Cardiac septum (tissue), 1 donor: Measurements from ENCODE around the gene CNBD2. TPM values are rescaled to one million over a fixed set of nuclear protein-coding genes. Genes with fewer than 3 reads are reported as not detected.
"Not testable (repeated sequence)": the region's sequence is repeated elsewhere in the genome, so short reads cannot be mapped to it uniquely, and the experiment has no call there.

ENCODE experiments used
- DNase-seq: peaks from one replicate; pipeline ENCODE4 v3.0.0-alpha.2; 2020; ENCODE audit warnings: low spot score
- intact Hi-C: fragments of 100-400 bp; cut with DNase I; formaldehyde crosslinking; loops from one replicate; pipeline ENCODE4 v1.14.0; 2022
- long read RNA-seq: library from polyadenylated mRNA; unstranded; transcript quantifications from one replicate; pipeline ENCODE4 v2.0.0, GENCODE V29; 2021
- total RNA-seq: library from RNA; stranded (reverse); fragmentation: NEBNext Ultra II Directional; extraction: Animal tissue kit (Norgen Biotek cat#: 25700); gene quantifications from one replicate; pipeline ENCODE4 v1.2.1, GENCODE V29; 2021
- donor health status: DM: no; HTN: no; CAD: no.

CNBD2 gene
- 3.1 TPM for total RNA-seq
- long read RNA-seq, partial matches to known transcripts, result 1 of 2 reads
- long read RNA-seq, other reads (novel, unspliced or antisense), result 0 of 2 reads

GRCh38 chr20:35967979-35968640 lies at the start of gene CNBD2:
Gene CNBD2, plus strand, starts transcription at chr20:35968590. Its CDS starts 173 bp downstream, at chr20:35968763.
- no peak for DNase-seq
- intact Hi-C loops, result no loop called here

DNA sequence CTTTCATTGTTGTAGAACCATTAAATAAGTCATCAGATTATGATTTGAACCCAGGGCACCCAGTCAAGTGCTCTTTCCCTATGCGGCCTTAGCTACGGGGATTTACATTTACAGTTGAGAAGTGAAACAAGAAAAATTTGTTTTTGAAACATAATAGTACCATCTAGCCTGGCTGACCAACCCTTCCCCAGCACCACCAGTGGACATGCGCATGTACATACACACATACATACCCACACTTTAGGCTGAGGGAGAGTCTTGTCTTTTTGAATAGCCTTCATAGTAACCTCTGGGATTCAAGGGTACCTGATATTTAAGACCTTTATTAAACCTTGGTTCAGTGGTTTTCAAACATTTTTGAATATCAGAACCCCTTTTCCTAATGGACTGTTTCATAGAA lies 47.9 kb upstream of the CNBD2 start:
- intact Hi-C loops, result no loop called here
- DNase-seq, result no peak

- intact Hi-C loops, result no loop called here
- no peak for DNase-seq
Observed at GRCh38 chr20:35929301-35929700, 39.1 kb upstream of the CNBD2 start.

DNA sequence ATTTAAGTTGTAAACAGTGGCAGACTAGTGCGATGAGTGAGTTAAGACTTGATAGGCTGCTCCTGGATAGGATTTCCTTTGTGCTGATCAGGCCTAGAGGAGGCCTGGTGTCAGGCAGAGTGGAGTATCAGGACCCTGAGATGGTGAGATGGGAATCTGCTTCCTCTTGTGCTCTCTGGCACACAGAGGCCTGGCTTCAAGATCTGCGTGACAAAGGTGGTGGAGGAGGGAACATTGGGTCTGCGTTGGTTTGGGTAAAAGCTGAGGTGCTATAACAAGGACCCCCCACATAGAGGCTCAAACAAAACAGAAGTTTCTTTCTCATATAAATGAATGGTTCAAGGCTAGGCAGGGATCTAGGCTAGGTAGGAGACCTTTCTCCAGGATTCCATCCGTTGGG lies 34.3 kb upstream of the CNBD2 start:
- DNase-seq, result no peak
- intact Hi-C loops, result no loop called here

DNA sequence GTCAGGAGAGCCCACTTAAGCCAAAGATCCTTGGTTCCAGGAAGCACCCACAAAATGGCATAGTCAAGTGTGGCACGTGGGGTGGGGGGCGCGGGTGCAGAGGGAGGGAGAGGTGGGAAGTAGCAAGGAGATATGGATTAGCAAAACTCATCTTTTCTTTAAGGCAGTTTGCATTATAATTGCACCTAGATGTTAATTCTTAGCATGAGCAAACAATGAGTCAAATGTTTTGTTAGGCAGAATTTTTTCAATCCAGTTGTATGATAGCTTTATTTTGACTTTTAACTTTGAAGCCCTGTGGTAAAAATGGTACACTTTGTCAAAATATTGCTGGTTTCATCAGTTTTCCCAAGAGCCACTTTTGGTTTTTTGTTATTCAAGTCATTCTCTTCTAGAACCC lies 29.1 kb upstream of the CNBD2 start:
- intact Hi-C loops, result no loop called here
- no peak for DNase-seq

- intact Hi-C loops, result no loop called here
- no peak for DNase-seq
Observed at GRCh38 chr20:35941620-35942019, 26.8 kb upstream of the CNBD2 start.

DNA sequence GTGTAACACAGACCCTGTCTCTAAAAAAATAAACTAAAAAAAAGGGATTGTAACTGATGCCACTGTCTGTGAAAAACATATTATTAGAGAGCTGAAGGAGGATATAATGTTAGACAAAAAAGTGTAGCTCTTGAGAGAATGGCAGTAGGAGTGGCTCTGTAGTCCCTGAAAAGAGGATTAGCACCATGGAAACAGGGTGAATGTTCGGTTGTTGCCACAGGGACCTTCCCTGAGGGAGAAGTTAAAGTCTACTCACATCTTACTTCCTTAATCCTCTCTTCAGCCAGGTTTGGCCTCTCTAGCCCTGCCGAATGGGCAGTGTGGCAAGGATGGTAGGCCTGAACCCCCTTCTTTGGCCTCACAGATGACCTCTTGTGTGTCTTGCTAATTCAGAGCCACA lies 26.1 kb upstream of the CNBD2 start:
- intact Hi-C loops, result no loop called here
- no peak for DNase-seq

DNA sequence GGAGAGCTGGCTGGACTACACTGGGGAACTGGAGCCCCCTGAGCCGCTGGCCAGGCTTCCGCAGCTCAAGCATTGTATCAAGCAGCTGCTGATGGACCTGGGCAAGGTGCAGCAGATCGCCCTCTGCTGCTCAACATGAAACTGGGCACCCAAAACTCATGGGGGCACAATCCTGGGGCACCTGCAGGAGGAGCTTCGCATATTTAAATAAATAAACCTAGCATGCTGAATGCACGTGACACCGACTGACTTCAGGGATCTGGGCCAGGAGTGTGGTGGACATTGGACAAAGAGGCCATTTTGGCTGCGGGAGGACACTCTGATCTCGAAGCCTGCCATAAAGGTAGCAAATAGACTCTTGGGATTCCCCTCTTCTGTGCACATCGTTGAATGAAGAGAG lies 20.9 kb upstream of the CNBD2 start:
- intact Hi-C loops, result no loop called here
- DNase-seq, result no peak

DNA sequence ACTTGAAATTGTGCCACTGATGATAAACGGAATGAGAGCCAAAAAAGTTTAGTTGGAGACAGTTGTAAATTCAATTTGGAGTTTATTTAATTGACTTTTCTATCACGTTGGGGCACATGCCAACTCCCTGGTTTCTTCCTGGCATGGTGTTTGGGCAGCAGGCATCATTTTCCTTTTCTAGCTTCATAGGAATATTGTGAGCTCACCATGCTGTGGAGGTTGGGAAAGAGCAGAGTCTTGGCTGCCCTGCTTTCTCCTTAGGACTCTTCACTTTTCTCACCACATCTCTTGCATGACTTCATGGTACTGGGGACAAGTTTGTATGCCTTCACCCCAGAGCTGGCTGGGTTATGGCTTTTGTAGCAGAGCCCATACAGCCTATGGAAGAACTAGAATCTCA lies 20.5 kb upstream of the CNBD2 start:
- intact Hi-C loops, result no loop called here
- no peak for DNase-seq

- intact Hi-C loops, result loop anchor here (10.0 kb wide), 1 partner anchor 175 kb away; the partner anchor contains the start of gene PHF20
- DNase-seq, result no peak
Observed at GRCh38 chr20:35950093-35950492, 18.3 kb upstream of the CNBD2 start.

DNA sequence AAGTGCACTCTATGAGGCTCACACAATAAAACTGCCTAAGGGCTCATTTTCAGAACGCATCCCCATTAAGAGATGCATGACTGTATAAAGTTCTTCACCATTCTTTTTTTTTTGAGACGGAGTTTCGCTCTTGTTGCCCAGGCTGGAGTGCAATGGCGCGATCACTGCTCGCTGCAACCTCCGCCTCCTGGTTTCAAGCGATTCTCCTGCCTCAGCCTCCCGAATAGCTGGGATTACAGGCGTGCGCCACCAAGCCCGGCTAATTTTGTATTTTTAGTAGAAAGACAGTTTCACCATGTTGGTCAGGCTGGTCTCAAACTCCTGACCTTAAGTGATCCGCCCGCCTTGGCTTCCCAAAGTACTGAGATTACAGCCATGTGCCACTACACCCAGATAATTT lies 16.3 kb upstream of the CNBD2 start:
- intact Hi-C loops, result loop anchor here (10.0 kb wide), 1 partner anchor 177 kb away; the partner anchor contains the start of gene PHF20

GRCh38 chr20:35952480-35953386 lies 15.7 kb upstream of the CNBD2 start:
- DNase-seq, result no peak
- intact Hi-C loops, result loop anchor here (10.0 kb wide), 1 partner anchor 178 kb away; the partner anchor contains the start of gene PHF20

More for the DNA sequence above, 16.3 kb upstream of the CNBD2 start:
- not testable (repeated sequence) for DNase-seq

- DNase-seq, result peak; percentile 78
- intact Hi-C loops, result loop anchor here (10.0 kb wide), 1 partner anchor 179 kb away; the partner anchor contains the start of gene PHF20
Observed at GRCh38 chr20:35953387-35954199, 14.8 kb upstream of the CNBD2 start.

DNA sequence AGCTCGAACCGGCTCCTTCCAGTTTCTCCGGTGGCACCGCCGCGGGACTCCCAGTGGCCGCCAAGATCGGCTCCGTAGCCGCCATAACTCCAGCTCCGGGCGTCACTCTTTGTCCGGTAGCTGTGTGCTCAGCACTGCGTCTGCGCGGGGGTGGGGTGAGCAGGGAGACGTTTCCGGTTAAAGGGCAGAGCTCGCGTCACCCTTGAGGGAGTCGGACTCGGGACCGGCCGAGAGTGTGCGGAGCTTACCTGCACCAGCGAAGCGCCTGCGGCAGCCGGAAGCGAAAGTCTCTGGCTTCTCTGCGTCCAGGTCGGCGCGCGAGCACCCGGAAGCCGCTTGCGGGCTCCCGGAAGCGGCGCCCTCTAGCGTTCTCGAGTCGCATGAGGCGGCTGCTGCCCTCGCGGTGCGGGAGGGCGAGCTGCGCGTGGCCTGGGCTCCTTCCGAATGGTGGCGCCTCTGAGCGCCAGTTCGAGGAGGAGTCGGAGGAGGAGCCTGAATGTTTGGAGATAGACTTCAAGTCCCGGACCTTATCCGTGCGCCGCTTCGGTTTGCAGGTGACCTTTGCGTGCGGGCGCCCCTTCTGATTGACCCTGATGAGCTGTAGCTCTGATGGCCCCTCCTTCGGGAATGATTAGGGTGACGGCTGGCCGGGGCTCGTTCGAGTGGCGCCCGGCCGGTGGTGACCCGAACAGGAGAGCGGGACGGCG lies 14.0 kb upstream of the CNBD2 start, which contains the start of gene SCAND1:
Gene SCAND1 (minus strand): TSS at position 303 of the 707 bp plus-strand sequence. CDS start 218 bp downstream, at position 85.
- DNase-seq, result peak; percentile 98
- intact Hi-C loops, result loop anchor here (10.0 kb wide), 1 partner anchor 180 kb away; the partner anchor contains the start of gene PHF20

DNA sequence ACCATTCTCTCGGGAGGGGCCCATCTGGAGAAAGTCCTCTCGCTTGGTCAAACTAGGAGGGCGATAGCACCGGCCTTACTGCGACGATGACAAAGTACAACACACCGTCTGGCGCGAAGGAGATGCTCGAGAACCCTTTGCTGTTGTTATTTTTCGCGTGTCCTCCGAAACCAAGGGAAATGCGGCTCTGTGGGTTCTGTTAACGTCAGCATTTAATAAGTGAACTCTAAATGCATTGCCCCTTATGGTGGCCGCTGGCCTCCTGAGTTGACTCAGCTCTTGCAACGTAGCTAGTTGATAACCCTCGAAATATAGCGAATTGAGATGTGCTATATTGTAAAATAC lies 13.5 kb upstream of the CNBD2 start:
- intact Hi-C loops, result loop anchor here (10.0 kb wide), 1 partner anchor 180 kb away; the partner anchor contains the start of gene PHF20
- DNase-seq, result no peak

GRCh38 chr20:35956616-35957015 lies 11.8 kb upstream of the CNBD2 start:
- intact Hi-C loops, result loop anchor here (10.0 kb wide), 1 partner anchor 182 kb away; the partner anchor contains the start of gene PHF20
- no peak for DNase-seq

DNA sequence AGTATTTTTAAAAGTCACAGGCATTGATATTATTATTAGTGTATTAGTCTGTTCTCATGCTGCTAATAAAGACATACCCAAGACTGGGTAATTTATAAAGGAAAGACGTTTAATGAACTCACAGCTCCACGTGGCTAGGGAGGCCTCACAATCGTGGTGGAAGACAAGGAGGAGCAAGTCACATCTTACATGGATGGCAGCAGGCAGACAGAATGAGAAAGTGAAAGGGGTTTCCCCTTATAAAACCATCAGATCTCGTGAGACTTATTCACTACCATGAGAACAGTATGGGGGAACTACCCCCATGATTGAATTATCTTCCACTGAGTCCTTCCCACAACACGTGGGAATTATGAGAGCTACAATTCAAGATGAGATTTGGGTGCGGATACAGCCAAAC lies 9.1 kb upstream of the CNBD2 start:
- not testable (repeated sequence) for DNase-seq
- intact Hi-C loops, result loop anchor here (10.0 kb wide), 1 partner anchor 184 kb away; the partner anchor contains the start of gene PHF20

DNA sequence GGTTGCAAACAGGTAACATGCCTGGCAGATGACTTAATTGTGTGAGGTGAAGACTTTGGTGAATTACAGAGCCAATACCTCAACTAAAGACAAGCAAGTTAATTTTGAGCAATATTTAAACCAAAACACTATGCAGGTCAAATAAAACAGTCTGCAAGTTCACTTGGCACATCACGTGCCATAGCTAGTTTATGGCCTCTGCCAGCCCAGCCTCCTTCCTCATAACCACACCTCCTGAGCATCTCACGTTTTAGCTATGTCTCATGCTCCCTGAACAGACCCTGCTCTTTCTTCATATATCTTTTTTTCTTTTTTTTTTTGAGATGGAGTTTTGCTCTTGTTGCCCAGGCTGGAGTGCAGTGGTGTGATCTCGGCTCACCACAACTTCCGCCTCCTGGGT lies 4.5 kb upstream of the CNBD2 start:
- DNase-seq, result no peak

DNA sequence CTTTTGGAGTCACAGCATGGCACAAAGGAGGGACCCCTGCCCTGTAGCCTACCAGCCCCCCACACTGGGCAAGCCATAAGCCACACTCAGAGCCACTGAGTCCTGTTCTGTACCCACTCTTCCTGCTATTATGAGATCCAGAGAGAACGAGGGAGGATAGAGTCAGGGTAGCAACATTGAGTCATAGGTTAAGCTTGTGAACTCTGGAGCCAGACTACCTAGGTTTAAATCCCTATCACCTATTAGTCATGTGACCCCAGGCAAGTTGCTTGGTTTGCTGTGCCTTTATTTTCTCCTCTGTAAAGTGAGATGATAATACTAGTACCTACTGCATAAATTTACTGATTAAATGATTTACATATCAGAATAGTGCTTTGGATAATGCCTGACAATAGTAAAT lies 540 bp downstream of the CNBD2 start:
- DNase-seq, result no peak
- intact Hi-C loops, result no loop called here

More for the DNA sequence above, 4.5 kb upstream of the CNBD2 start:
- intact Hi-C loops, result no loop called here
